ENCODE measurements around the gene TLDC2.

TLDC2 gene

DNA sequence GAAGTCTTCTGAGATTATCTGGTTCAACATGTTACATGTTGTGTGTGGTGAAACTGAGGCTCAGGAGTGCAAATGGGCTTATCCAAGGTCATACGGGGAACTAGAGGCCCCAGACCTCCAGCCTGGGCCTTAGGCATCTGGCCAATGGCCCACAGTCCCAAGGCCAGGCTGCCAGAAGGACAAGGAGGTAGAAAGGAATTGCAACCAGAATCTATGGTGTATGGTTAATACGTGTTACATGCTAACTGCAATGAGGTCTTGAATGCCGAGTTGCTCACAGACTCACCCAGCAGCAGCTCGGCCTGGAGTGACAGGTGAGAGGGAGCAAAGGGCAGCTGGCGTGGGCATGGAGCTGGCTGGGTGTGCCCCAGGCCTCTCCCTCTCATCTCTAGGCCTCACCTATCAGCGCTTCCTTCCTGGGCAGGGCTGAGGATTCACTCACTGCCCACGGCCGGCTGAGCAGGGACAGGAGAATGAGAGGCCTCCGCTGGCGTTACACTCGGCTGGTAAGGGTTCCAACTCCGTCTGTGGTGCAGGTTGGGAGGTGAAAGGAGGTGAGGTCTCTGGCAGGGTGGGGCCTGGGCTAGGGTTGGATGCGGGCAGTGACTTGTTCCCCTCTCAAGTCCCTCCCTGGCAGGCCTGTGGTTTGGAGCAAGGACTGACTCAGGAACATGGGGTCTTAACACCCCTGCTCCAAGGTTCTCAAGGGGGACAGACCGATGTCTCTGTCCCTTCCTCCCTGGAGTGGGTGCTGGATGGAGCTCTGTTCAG is at the start of gene TLDC2:
TSS of gene TLDC2 (plus strand) at position 437 of the 771 bp plus-strand sequence. CDS start at position 474, 37 bp downstream.
- Histone ChIP-seq H3K27ac (ENCODE audit: low read depth, low read length) (no peak within 1 kb of the TSS), H3K4me1 (ENCODE audit: control insufficient read depth, insufficient read depth, low read length) (peaks cover 3% of the 10 kb centered on the region; the same call in 1 of the 2 replicates), H3K4me3 (ENCODE audit: low read depth, low read length) (no peak within 1 kb of the TSS), H3K27me3 (ENCODE audit: control insufficient read depth, insufficient read depth, low read length) (no peaks in the 10 kb centered on the region), H3K9ac (ENCODE audit: low read length) (no peak within 1 kb of the TSS), H3K9me3 (ENCODE audit: control insufficient read depth, insufficient read depth, low read depth, low read length) (no peaks in the 10 kb centered on the region), H3K36me3 (ENCODE audit: control insufficient read depth, insufficient read depth, low read length) (no peaks in the 10 kb centered on the region)

DNA sequence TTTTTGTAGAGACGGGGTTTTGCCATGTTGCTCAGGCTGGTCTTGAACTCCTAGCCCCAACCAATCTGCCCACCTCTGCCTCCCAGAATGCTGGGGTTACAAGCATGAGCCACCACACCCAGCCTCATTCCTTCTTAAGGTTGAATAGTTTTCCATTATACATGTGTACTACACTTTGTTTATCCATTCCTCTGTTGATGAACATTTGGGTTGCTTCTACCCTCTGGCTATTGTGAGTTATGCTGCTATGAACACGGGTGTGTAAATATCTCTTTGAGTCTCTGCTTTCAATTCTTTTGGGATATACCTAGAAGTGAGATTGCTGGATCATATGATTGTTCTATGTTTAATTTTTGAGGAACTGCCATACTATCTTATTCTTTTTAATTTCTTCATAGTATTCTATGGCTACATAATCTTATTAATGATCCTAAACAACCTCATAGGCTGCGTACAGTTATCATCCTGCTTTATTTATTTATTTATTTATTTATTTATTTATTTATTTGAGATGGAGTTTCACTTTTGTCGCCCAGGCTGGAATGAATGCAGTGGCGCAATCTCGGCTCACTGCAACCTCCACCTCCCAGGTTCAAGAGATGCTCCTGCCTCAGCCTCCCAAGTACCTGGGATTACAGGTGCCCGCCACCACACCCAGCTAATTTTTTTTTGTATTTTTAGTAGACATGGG is 49.2 kb upstream of the TLDC2 start:
- no peak overlapping the region for H3K9ac ChIP-seq (ENCODE audit: low read length)
- H3K27ac ChIP-seq (ENCODE audit: low read depth, low read length) = no peak overlapping the region
- no peak overlapping the region for H3K4me3 ChIP-seq (ENCODE audit: low read depth, low read length)
- no peaks in the 10 kb centered on the region for H3K27me3 ChIP-seq (ENCODE audit: control insufficient read depth, insufficient read depth, low read length)
- no peaks in the 10 kb centered on the region for H3K9me3 ChIP-seq (ENCODE audit: control insufficient read depth, insufficient read depth, low read depth, low read length)
- peaks cover 53% of the 10 kb centered on the region for H3K36me3 ChIP-seq (ENCODE audit: control insufficient read depth, insufficient read depth, low read length)
- peaks cover 8% of the 10 kb centered on the region; the same call in 1 of the 2 replicates for H3K4me1 ChIP-seq (ENCODE audit: control insufficient read depth, insufficient read depth, low read length)

DNA sequence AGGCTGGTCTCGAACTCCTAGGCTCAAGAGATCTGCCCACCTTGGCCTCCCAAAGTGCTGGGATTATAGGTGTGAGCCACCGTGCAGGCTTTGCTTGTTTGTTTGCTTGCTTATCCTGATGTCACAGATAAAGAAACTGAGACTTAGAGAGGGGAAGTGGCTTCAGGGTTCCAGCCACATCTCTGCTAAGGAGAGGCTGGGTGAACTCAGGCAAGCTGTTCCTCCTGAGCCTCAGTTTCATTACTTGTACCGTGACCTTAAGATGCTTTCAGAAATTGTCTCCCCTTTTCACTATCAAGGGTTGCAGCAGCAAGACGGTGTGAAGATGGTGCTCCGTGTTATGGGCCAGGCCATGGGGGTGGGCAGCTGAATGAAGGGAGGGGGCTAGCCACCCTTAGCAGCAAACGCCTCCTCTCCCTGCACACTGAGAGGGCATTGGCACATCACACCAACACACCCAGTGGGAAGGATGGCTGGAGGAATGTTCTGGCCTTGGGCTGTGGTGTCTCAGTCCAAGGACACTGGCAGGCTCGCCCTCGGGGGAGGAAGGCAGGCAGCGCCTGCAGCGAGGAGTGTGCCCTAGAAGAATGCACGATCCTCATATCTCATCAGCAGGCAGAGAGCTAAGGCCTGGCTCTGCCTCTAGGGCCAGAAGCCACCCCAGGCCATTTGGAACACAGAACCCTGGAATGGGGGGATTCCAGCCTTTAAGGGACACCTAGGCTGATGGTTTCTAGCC is 48.2 kb upstream of the TLDC2 start:
- Histone ChIP-seq H3K36me3 (ENCODE audit: control insufficient read depth, insufficient read depth, low read length) (peaks cover 53% of the 10 kb centered on the region), H3K9me3 (ENCODE audit: control insufficient read depth, insufficient read depth, low read depth, low read length) (no peaks in the 10 kb centered on the region), H3K4me1 (ENCODE audit: control insufficient read depth, insufficient read depth, low read length) (0 out of 2 replicates have a peak, but pooled peaks cover under 1% of the 10 kb centered on the region), H3K27me3 (ENCODE audit: control insufficient read depth, insufficient read depth, low read length) (no peaks in the 10 kb centered on the region), H3K4me3 (ENCODE audit: low read depth, low read length) (no peak overlapping the region), H3K9ac (ENCODE audit: low read length) (no peak overlapping the region), H3K27ac (ENCODE audit: low read depth, low read length) (no peak overlapping the region)

DNA sequence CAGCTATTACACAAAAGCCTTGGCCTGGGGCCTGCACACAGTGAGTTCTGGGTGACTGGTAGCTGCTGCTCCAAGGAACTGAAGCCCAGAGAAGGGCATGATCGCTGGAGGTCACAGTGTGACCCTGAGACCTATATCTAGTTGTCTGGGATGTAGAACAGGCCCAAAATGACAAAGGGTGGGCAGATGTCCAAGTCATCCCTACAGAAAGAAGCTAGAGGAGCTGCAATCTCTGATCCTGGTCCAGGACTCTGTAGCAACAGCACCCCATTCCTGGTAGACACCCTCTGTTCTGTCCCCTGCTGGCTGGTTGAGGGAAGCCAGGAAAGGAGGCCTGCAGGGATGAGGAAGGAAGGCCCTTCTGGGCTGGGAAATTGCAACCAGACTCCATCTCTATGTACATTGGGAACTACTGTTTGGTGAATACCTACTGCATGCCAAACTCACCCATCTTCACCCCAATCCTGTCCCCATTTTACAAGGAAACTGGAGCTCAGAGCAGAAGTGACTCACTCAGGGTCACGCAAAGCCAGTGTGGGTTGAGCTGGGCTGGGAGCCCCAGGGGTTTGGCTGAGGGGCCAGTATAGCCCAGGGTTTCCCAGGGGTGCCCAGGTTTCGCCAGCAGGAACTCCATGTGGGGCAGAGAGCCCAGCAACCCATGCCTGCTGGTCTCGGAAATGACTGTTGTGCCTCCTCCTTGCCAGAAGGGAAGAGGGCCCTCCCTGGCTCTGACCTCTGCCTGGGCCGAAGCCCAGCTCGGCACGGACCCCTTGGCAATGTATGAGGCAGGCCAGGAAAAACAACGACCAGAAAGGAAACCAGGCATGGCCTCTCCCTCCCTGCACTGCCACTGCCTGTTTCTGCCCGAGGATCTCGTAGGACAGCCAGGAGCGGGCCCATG is 44.9 kb upstream of the TLDC2 start:
- Histone ChIP-seq H3K27me3 (ENCODE audit: control insufficient read depth, insufficient read depth, low read length) (no peaks in the 10 kb centered on the region), H3K36me3 (ENCODE audit: control insufficient read depth, insufficient read depth, low read length) (peaks cover 30% of the 10 kb centered on the region), H3K9ac (ENCODE audit: low read length) (no peak overlapping the region), H3K9me3 (ENCODE audit: control insufficient read depth, insufficient read depth, low read depth, low read length) (no peaks in the 10 kb centered on the region), H3K4me3 (ENCODE audit: low read depth, low read length) (no peak overlapping the region), H3K4me1 (ENCODE audit: control insufficient read depth, insufficient read depth, low read length) (peaks cover 18% of the 10 kb centered on the region), H3K27ac (ENCODE audit: low read depth, low read length) (no peak overlapping the region)

DNA sequence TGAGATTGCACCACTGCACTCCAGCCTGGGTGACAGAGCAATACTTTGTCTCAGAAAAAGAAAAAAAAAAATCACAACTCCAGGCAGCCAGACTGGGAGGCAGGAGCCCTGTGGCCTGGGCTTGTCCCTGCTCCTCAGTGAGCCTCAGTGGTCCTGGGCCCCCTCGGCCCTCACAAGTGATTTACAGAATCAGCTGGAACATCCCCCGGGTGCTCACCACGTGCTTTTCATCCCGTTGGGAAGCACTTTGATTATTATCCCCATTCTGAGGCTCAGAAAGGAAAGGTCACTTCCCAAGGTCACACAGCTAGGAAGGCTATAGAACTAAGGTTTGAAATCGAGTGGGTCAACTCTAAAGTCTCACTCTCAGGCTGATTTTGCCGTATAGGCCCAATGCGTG is 43.1 kb upstream of the TLDC2 start:
- Histone ChIP-seq H3K36me3 (ENCODE audit: control insufficient read depth, insufficient read depth, low read length) (peaks cover 20% of the 10 kb centered on the region), H3K4me1 (ENCODE audit: control insufficient read depth, insufficient read depth, low read length) (peaks cover 20% of the 10 kb centered on the region), H3K4me3 (ENCODE audit: low read depth, low read length) (no peak overlapping the region), H3K27ac (ENCODE audit: low read depth, low read length) (no peak overlapping the region), H3K9me3 (ENCODE audit: control insufficient read depth, insufficient read depth, low read depth, low read length) (no peaks in the 10 kb centered on the region), H3K27me3 (ENCODE audit: control insufficient read depth, insufficient read depth, low read length) (no peaks in the 10 kb centered on the region), H3K9ac (ENCODE audit: low read length) (no peak overlapping the region)

DNA sequence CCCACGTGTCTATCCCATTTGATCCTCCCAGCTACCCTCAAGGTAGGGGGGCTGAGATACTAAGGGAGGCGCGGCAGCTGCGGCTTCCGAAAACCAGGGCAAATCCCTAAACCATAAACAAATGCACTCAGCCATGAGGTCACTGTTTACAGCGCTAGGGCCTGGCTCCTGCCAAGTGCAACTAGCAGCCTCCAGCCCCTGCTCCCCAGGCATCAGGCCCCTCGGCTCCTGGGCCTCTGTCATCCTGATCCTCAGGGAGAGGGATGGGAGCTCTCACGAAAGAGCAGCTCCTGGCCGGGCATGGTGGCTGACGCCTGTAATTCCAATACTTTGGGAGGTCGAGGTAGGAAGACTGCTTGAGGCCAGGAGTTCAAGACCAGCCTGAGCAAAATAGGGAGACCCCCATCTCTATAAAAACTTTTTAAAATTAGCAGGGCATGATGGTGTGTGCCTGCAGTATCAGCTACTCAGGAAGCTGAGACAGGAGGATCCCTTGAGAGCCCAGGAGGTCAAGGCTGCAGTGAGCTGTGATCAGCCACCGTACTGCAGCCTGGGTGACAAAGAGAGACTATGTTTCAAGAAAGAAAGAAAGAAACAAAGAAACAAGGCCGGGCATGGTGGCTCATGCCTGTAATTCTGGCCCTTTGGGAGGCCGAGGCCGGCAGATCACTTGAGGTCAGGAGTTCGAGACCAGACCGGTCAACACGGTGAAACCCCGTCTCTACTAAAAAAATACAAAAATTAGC is 42.5 kb upstream of the TLDC2 start:
- H3K27me3 ChIP-seq (ENCODE audit: control insufficient read depth, insufficient read depth, low read length) = no peaks in the 10 kb centered on the region
- no peak overlapping the region for H3K4me3 ChIP-seq (ENCODE audit: low read depth, low read length)
- peaks cover 17% of the 10 kb centered on the region for H3K36me3 ChIP-seq (ENCODE audit: control insufficient read depth, insufficient read depth, low read length)
- peaks cover 20% of the 10 kb centered on the region for H3K4me1 ChIP-seq (ENCODE audit: control insufficient read depth, insufficient read depth, low read length)
- H3K27ac ChIP-seq (ENCODE audit: low read depth, low read length) = no peak overlapping the region
- H3K9ac ChIP-seq (ENCODE audit: low read length) = no peak overlapping the region
- H3K9me3 ChIP-seq (ENCODE audit: control insufficient read depth, insufficient read depth, low read depth, low read length) = no peaks in the 10 kb centered on the region

DNA sequence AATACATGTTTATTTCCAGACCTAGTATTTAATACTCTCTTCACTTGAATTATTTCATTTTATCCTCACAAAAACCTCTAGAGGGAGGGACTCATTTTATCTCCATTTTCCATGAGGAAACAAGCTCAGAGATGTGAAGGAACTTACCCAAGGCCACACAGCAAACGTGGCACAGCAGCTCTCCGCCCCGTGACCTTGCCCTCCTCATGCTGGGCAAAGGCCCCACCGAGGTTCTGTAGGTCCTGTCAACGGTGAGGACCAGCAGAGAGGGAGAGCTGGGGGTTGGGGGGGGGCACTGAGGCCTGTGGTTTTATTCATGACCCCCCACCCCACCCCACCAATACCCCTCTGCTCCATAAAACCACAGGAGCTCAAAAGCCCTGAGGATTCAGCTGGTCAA is 40.9 kb upstream of the TLDC2 start:
- peaks cover 14% of the 10 kb centered on the region; the same call in 1 of the 2 replicates for H3K36me3 ChIP-seq (ENCODE audit: control insufficient read depth, insufficient read depth, low read length)
- peak overlapping the region; percentile 79 for H3K27ac ChIP-seq (ENCODE audit: low read depth, low read length)
- no peaks in the 10 kb centered on the region for H3K9me3 ChIP-seq (ENCODE audit: control insufficient read depth, insufficient read depth, low read depth, low read length)
- peak overlapping the region; percentile 47 for H3K9ac ChIP-seq (ENCODE audit: low read length)
- no peaks in the 10 kb centered on the region for H3K27me3 ChIP-seq (ENCODE audit: control insufficient read depth, insufficient read depth, low read length)
- H3K4me3 ChIP-seq (ENCODE audit: low read depth, low read length) = no peak overlapping the region
- peaks cover 20% of the 10 kb centered on the region for H3K4me1 ChIP-seq (ENCODE audit: control insufficient read depth, insufficient read depth, low read length)

DNA sequence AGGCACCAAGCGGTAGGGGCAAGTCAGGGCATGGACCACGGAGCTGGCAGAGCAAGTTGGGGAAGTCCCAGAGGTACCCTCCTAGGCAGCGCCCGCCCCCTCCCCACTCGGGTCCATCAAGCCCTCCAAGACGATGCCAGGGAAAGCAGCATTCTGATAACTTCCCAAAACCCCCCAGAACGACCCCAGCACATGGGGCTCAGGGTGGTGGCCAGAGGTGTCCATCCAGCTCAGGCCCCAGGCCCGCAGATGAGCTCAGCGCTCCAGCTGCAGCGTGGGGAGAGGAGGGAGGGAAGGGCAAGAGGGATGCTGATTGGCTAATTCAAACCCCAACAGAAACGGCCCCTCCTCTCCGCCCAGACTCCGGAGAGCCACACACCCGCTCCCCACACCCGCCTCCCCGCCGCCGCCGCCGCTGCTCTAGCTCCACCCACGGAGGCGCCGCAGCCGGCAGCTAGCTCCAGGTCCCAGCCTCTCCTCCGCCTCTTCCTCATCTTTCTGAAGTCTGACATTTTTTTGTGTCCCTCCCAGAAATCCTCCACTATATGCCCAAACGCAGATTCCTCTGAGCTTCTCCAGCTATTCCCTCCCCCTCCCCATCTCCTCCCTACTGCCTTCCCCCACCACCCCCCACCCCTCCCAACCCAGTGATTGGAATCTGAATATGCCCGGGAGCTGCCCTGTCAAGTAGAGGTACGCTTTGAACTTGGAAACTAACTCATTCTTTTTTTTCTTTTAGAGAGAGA is 40.3 kb upstream of the TLDC2 start:
- Histone ChIP-seq H3K4me1 (ENCODE audit: control insufficient read depth, insufficient read depth, low read length) (peaks cover 20% of the 10 kb centered on the region), H3K27me3 (ENCODE audit: control insufficient read depth, insufficient read depth, low read length) (no peaks in the 10 kb centered on the region), H3K9ac (ENCODE audit: low read length) (peak overlapping the region; percentile 47), H3K36me3 (ENCODE audit: control insufficient read depth, insufficient read depth, low read length) (peaks cover 11% of the 10 kb centered on the region; the same call in 1 of the 2 replicates), H3K9me3 (ENCODE audit: control insufficient read depth, insufficient read depth, low read depth, low read length) (no peaks in the 10 kb centered on the region), H3K4me3 (ENCODE audit: low read depth, low read length) (peak overlapping the region; percentile 51), H3K27ac (ENCODE audit: low read depth, low read length) (peak overlapping the region; percentile 79)

DNA sequence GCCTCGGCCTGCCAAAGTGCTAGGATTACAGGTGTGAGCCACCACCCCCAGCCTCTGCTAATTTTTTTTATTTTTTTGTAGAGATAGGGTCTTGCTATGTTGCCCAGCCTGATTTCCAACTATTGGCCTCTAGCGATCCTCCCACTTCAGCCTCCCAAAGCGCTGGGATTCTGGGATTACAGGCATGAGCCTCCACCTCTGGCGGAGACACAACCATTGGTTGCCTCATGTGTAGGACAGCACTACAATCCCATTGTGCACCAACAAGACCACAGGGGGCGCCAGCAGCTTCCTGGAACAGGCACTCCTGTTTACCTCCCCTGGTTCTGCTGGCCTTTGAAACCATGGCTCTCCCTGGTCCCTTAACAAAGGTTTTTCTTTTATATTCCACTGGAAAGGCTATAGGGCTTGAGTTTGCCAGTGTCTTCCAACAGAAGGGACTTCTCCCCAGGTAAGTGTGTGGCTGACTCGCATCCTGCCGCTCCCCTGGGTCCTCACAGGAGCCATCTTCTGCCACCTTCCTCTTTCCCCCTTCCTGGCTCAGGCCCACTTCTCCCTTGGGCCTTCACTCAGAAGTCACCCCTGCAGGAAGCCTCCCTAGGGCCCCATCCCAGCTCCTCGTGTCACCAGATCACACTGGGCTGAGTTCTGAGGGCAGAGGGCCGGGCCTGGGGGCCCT is 39.2 kb upstream of the TLDC2 start:
- peaks cover 21% of the 10 kb centered on the region for H3K4me1 ChIP-seq (ENCODE audit: control insufficient read depth, insufficient read depth, low read length)
- H3K9ac ChIP-seq (ENCODE audit: low read length) = no peak overlapping the region
- H3K9me3 ChIP-seq (ENCODE audit: control insufficient read depth, insufficient read depth, low read depth, low read length) = no peaks in the 10 kb centered on the region
- H3K27ac ChIP-seq (ENCODE audit: low read depth, low read length) = no peak overlapping the region
- no peak overlapping the region for H3K4me3 ChIP-seq (ENCODE audit: low read depth, low read length)
- peaks cover 10% of the 10 kb centered on the region; the same call in 1 of the 2 replicates for H3K36me3 ChIP-seq (ENCODE audit: control insufficient read depth, insufficient read depth, low read length)
- no peaks in the 10 kb centered on the region for H3K27me3 ChIP-seq (ENCODE audit: control insufficient read depth, insufficient read depth, low read length)

Measured in HUES6 (cell line).